ENCODE measurements around the gene GMEB2.

Gene GMEB2

GRCh38 chr20:63576311-63576710, 50.6 kb downstream of the GMEB2 start:
- H3K36me3 ChIP-seq (ENCODE audit: control insufficient read depth, insufficient read depth, low read length), result peaks cover 4% of the 10 kb centered on the region
- no peak for DNase-seq (ENCODE audit: extremely low read depth, insufficient read length)
- no peak overlapping the region for H3K4me3 ChIP-seq (replicated peaks; ENCODE audit: low read depth, low read length)
- TF ChIP-seq CTCF (IDR thresholded peaks at IDR 0.05; ENCODE audit: insufficient read depth, low read length, poor library complexity, severe bottlenecking), result no peak
- no peaks in the 10 kb centered on the region for H3K27me3 ChIP-seq (replicated peaks; ENCODE audit: control insufficient read depth, insufficient read depth, low read length)

GRCh38 chr20:63574829-63575743, 51.8 kb downstream of the GMEB2 start:
- Histone ChIP-seq H3K36me3 (ENCODE audit: control insufficient read depth, insufficient read depth, low read length) (peaks cover 4% of the 10 kb centered on the region), H3K27me3 (replicated peaks; ENCODE audit: control insufficient read depth, insufficient read depth, low read length) (no peaks in the 10 kb centered on the region), H3K4me3 (replicated peaks; ENCODE audit: low read depth, low read length) (no peak overlapping the region)
- no peak for TF ChIP-seq CTCF (IDR thresholded peaks at IDR 0.05; ENCODE audit: insufficient read depth, low read length, poor library complexity, severe bottlenecking)
- no peak for DNase-seq (ENCODE audit: extremely low read depth, insufficient read length)

- no peak for DNase-seq (ENCODE audit: extremely low read depth, insufficient read length)
- peak within 1 kb of the TSS; percentile 68 for H3K4me3 ChIP-seq (replicated peaks; ENCODE audit: low read depth, low read length)
- peaks cover 4% of the 10 kb centered on the region for H3K36me3 ChIP-seq (ENCODE audit: control insufficient read depth, insufficient read depth, low read length)
- H3K27me3 ChIP-seq (replicated peaks; ENCODE audit: control insufficient read depth, insufficient read depth, low read length), result no peaks in the 10 kb centered on the region
- TF ChIP-seq CTCF (IDR thresholded peaks at IDR 0.05; ENCODE audit: insufficient read depth, low read length, poor library complexity, severe bottlenecking), result no peak
These were observed 52.6 kb downstream of the GMEB2 start, which contains the start of gene HELZ2 for GRCh38 chr20:63574156-63574828. TSS of gene HELZ2 (minus strand) at chr20:63574239. CDS start at chr20:63572385, 1,854 bp downstream.

- H3K27me3 ChIP-seq (replicated peaks; ENCODE audit: control insufficient read depth, insufficient read depth, low read length), result no peaks in the 10 kb centered on the region
- H3K36me3 ChIP-seq (ENCODE audit: control insufficient read depth, insufficient read depth, low read length), result peaks cover 4% of the 10 kb centered on the region
- H3K4me3 ChIP-seq (replicated peaks; ENCODE audit: low read depth, low read length), result peak overlapping the region; percentile 68
- TF ChIP-seq CTCF (IDR thresholded peaks at IDR 0.05; ENCODE audit: insufficient read depth, low read length, poor library complexity, severe bottlenecking), result no peak
- DNase-seq (ENCODE audit: extremely low read depth, insufficient read length), result no peak
These were observed 53.2 kb downstream of the GMEB2 start for GRCh38 chr20:63573647-63574131.

GRCh38 chr20:63572788-63573646, 53.9 kb downstream of the GMEB2 start:
- no peak for DNase-seq (ENCODE audit: extremely low read depth, insufficient read length)
- TF ChIP-seq CTCF (IDR thresholded peaks at IDR 0.05; ENCODE audit: insufficient read depth, low read length, poor library complexity, severe bottlenecking), result peak; percentile 32
- H3K36me3 ChIP-seq (ENCODE audit: control insufficient read depth, insufficient read depth, low read length), result peaks cover 4% of the 10 kb centered on the region
- no peaks in the 10 kb centered on the region for H3K27me3 ChIP-seq (replicated peaks; ENCODE audit: control insufficient read depth, insufficient read depth, low read length)
- peak overlapping the region; percentile 68 for H3K4me3 ChIP-seq (replicated peaks; ENCODE audit: low read depth, low read length)
